ENCODE measurements around the gene PUS7L.
"Not testable (repeated sequence)": the region's sequence is repeated elsewhere in the genome, so short reads cannot be mapped to it uniquely, and the experiment has no call there.

Gene PUS7L

GRCh38 chr12:43749016-43749415 is 9.6 kb downstream of the PUS7L start:
- no peak for DNase-seq (ENCODE audit: low read depth)

- DNase-seq (ENCODE audit: low read depth), result no peak
Measured at GRCh38 chr12:43744826-43745225, 13.8 kb downstream of the PUS7L start.

GRCh38 chr12:43742106-43742505 is 16.5 kb downstream of the PUS7L start:
- DNase-seq (ENCODE audit: low read depth), result peak; percentile 39

- DNase-seq (ENCODE audit: low read depth), result no peak
Measured at GRCh38 chr12:43740511-43741100, 18.0 kb downstream of the PUS7L start.

- no peak for DNase-seq (ENCODE audit: low read depth)
Measured at GRCh38 chr12:43737646-43738045, 20.9 kb downstream of the PUS7L start.

GRCh38 chr12:43736927-43737440 is 21.6 kb downstream of the PUS7L start:
- DNase-seq (ENCODE audit: low read depth), result no peak

GRCh38 chr12:43733687-43734086 is 24.9 kb downstream of the PUS7L start:
- DNase-seq (ENCODE audit: low read depth), result no peak

GRCh38 chr12:43730283-43730682 is 28.3 kb downstream of the PUS7L start:
- DNase-seq (ENCODE audit: low read depth), result no peak

GRCh38 chr12:43728698-43729097 is 29.9 kb downstream of the PUS7L start:
- DNase-seq (ENCODE audit: low read depth), result no peak

- no peak for DNase-seq (ENCODE audit: low read depth)
Measured at GRCh38 chr12:43728117-43728516, 30.5 kb downstream of the PUS7L start.

GRCh38 chr12:43723134-43723533 is 35.5 kb downstream of the PUS7L start:
- DNase-seq (ENCODE audit: low read depth), result no peak

GRCh38 chr12:43722621-43723020 is 36.0 kb downstream of the PUS7L start:
- DNase-seq (ENCODE audit: low read depth), result no peak

- no peak for DNase-seq (ENCODE audit: low read depth)
Measured at GRCh38 chr12:43711348-43711747, 47.2 kb downstream of the PUS7L start.

- DNase-seq (ENCODE audit: low read depth), result not testable (repeated sequence)
Measured at GRCh38 chr12:43703772-43704171, 54.8 kb downstream of the PUS7L start.

GRCh38 chr12:43701194-43701593 is 57.4 kb downstream of the PUS7L start:
- DNase-seq (ENCODE audit: low read depth), result not testable (repeated sequence)

GRCh38 chr12:43696154-43696553 is 62.4 kb downstream of the PUS7L start:
- no peak for DNase-seq (ENCODE audit: low read depth)

GRCh38 chr12:43694879-43695278 is 63.7 kb downstream of the PUS7L start:
- DNase-seq (ENCODE audit: low read depth), result no peak

GRCh38 chr12:43692064-43692463 is 66.5 kb downstream of the PUS7L start:
- DNase-seq (ENCODE audit: low read depth), result no peak

- DNase-seq (ENCODE audit: low read depth), result not testable (repeated sequence)
Measured at GRCh38 chr12:43685491-43685890, 73.1 kb downstream of the PUS7L start.

- no peak for DNase-seq (ENCODE audit: low read depth)
Measured at GRCh38 chr12:43676183-43676813, 82.3 kb downstream of the PUS7L start.

- DNase-seq (ENCODE audit: low read depth), result no peak
Measured at GRCh38 chr12:43675048-43675904, 83.3 kb downstream of the PUS7L start.

- DNase-seq (ENCODE audit: low read depth), result no peak
Measured at GRCh38 chr12:43669373-43669772, 89.2 kb downstream of the PUS7L start.

Data from GM04504 (cell line).